ENCODE measurements around the gene BCAM. TPM values are rescaled to one million over a fixed set of nuclear protein-coding genes. Genes with fewer than 3 reads are reported as not detected.
A peak's percentile ranks its signal among the peaks of the same experiment; 100 is the strongest.

The BCAM gene
- total RNA-seq, 1 donor from 2014 or later: 91.9 TPM

DNA sequence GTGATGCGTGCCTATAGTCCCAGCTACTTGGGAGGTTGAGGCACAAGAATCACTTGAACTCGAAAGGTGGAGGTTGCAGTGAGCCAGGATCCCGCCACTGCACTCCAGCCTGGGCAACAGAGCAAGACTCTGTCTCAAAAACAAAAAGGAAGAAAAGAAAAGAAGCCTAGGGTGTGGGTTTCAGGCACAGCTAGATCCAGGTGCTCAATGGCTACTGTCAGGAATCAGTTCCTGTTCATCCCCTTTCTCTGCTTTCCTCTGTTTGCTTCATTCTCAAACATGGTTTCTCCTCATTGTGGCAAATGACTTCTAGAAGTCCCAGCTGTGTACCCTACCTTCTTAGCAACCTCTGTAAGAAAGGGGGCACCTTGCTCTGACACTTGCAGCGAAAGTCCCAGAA is 25.4 kb upstream of the BCAM start:
- intact Hi-C loops (cut with DNase I): no loop called here
- no peak for ATAC-seq

DNA sequence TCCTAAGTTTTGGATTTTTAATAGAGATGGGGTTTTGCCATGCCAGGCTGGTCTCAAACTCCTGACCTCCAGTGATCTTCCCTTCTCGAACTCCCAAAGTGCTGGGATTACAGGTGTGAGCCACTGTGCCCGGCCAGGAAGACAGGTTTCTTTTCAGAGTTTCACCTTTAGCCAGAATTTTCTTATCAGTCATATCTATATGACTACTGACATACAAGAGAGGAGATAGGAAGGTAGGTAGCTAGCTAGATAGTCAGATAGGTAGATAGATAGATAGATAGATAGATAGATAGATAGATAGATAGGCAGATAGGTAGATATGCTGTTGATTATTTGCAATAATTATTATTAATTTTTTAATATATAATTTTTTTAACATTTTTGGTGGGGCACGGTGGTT is 23.6 kb upstream of the BCAM start:
- ATAC-seq (no peak), DNase-seq (ENCODE audit: missing footprints) (no peak)
- intact Hi-C loops (cut with DNase I): no loop called here

More for the DNA sequence above, 25.4 kb upstream of the BCAM start:
- DNase-seq (ENCODE audit: missing footprints): no peak

DNA sequence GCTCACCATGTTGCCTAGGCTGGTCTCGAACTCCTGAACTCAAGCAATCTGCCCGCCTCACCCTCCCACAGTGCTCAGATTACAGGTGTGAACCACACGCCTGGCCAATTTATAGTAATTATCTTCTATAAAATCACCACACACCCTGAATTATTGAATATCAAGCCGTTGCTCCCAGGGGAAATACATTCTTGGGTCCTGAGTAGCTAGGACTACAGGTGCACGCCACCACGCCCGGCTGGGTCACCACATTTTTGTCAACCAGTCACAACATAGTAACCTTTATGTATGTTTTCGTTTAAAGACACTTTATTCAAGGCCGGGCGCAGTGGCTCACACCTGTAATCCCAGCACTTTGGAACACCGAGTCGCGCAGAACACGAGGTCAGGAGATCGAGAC is 22.9 kb upstream of the BCAM start:
- DNase-seq (ENCODE audit: missing footprints): no peak
- intact Hi-C loops (cut with DNase I): no loop called here
- ATAC-seq: no peak

DNA sequence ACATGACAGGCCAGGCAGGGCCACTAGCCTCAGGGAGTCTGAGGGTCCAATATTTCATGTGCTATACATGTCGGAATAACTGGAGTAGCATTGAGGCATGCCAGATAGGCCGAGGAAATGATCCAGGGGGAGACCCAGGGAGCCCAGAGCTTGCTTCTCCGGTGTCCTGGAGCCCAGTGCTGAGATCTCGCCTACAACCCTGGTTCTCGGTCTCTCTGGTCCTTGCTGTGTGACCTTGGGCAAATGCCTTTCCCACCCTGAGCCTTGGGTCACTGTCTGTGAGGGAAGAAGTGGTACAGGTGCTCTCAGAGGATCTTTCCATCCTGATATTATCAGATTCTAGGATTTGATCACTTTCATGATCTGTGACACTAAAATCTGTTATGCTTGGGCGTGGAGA is 19.9 kb upstream of the BCAM start:
- intact Hi-C loops (cut with DNase I): no loop called here
- ATAC-seq (no peak), DNase-seq (ENCODE audit: missing footprints) (no peak)

DNA sequence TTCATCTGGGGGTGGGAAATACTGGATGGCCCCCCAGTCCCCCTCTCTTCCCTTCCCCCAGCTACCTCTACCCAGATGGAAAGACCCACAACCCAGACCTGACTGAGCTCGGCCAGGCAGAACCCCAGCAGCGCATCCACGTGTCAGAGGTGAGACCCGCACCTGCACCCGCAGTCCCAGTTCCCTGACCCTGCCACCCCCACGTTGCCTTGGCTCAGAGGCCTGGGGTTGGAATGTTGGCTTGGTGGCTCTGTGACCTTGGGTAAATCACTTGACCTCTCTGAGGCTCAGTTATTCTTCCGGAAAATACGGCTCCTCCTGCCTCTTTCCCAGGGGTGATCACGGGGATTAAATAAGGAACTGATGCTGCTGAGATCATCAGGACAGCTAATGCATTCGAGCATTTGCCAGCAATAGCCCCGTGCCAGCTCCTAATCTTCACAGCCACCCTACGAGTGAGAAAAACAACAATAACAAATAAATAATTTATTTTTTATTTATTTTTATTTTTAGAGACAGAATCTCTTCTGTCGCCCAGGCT is 18.9 kb upstream of the BCAM start:
- DNase-seq (ENCODE audit: missing footprints): no peak
- intact Hi-C loops (cut with DNase I): no loop called here
- no peak for ATAC-seq

DNA sequence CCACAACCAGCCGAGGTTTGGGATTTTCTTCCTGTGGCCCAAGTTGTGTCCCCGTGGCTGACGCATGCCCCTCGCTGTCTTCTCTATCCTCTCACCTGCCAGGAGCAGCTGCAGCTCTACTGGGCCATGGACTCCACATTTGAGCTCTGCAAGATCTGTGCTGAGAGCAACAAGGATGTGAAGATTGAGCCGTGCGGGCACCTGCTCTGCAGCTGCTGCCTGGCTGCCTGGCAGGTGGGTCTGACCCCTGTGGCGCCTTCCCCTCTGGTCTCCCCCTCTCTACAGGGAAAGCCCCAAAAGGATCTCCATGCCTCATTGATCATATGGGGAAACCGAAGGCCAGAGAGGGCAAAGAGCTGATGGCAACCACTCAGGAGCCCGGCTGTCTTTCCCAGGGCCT is 16.6 kb upstream of the BCAM start:
- no peak for ATAC-seq
- peak; percentile 3 for DNase-seq (ENCODE audit: missing footprints)
- intact Hi-C loops (cut with DNase I): no loop called here

DNA sequence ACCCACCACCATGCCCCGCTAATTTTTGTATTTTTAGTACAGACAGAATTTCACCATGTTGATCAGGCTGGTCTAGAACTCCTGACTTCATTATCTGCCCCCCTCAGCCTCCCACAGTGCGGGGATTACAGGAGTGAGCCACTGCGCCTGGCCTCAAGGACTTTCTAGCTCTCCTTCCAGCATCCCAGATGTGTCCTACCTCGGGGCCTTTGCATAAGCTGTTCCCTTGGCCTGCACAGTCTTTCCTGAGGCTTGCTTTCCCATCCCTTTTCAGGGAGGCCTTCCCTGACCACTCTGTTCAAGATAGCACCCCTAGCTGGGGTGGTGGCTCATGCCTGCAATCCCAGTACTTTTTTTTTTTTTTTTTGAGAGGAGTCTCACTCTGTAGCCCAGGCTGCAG is 14.3 kb upstream of the BCAM start:
- DNase-seq (ENCODE audit: missing footprints): peak; percentile 49
- no peak for ATAC-seq
- intact Hi-C loops (cut with DNase I): no loop called here

DNA sequence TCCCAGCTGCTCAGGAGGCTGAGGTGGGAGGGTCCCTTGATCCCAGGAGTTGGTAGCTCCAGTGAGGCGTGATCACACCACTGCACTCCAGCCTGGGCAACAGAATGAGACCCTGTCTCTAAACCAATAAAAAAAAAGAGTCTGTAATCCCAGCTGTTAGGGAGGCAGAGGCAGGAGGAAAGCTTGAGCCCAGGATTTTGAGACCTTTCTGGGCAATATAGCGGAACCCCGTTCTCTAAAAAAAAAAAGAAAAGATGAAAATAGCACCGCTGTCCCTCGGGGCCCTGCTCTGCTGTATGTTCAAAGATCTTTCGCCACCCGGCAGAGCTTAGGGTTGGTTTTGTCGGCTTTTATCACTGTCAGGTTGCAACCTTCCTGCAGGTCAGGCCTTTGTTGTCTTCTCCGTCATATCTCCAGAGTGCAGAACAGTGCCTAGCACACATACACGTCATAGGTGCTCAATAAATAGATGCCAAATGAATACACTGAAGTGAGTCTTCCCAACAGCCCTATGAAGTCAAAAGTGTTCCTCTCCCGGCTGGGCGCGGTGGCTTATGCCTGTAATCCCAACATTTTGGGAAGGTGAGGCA is 13.4 kb upstream of the BCAM start:
- intact Hi-C loops (cut with DNase I): no loop called here
- ATAC-seq (no peak), DNase-seq (ENCODE audit: missing footprints) (peak; percentile 13)

DNA sequence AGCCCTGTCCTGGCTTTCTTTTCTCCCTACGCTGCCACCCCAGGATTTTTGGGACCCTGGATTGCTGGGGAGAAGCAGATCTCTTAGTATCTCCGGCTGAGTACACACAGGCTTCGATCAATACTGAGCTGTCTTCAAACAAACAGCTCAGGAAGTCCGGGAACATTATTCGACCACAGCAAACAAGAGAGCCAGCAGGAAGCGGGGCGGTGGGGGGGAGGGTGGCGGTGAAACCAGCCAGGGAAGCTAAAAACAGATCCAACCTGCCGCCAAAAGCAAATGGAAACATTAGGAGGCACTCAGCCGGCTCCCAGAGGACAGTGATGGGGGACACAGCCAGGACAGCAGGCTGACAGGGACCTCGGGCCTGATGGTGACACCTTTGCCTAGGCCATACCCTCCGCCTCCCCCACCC is 12.2 kb upstream of the BCAM start:
- ATAC-seq (peak; percentile 59), DNase-seq (ENCODE audit: missing footprints) (peak; percentile 65)
- intact Hi-C loops (cut with DNase I): no loop called here

DNA sequence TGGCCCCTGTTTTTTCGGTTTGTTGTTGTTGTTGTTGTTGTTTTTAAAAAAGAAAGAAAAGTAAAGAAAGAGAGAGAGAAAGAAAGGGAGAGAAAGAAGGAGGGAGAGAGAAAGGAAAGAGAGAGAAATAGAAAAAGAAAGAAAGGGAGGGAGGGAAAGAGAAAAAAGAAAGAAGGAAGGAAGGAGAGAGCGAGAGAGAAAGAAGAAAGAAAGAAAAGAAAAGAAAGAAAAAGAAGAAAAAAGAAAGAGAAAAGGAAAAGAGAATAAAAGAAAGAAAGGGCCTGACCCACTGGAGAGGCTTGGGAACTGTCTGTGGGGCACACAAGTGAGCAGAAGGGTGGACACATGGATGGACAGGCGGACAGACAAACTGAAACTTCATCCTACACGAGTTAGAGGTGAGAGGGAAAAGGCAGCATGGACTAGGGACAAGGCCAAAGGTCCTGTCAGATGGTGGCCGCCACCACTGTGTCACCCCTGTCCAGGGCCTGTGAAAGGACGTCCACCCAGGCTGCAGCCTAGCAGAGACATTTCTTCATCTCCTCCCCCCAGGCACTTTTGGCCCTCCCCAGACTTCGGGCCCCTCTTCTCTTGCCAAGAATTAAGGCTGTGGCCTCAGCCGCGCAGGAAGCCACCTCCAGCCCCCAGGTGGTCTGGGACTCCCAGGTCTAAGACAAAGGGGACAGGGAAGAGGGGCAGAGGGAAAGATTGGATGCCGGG is 9.1 kb upstream of the BCAM start:
- ATAC-seq (no peak), DNase-seq (ENCODE audit: missing footprints) (peak; percentile 34)
- intact Hi-C loops (cut with DNase I): loop anchor here (1.0 kb wide), 1 partner anchor 46 kb away; no protein-coding TSS in a partner anchor

DNA sequence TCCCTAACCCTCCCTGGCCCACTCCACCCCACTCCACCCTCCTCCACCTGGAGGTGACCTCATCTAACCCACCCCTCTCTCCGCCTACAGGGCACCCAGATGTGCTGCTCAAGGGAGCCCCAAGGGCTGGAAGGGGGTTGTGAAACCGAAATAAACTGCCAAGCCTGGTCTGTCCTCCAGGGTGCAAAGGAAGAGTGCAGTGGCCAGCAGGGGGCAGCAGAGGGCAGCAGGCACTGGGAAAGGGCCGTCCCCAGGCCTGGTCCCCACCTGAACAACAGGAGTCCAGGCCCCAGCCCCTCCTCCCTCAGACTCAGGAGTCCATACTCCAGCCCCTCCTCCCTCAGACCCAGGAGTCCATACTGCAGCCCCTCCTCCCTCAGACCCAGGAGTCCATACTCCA is 8.4 kb upstream of the BCAM start:
- DNase-seq (ENCODE audit: missing footprints): peak; percentile 93
- intact Hi-C loops (cut with DNase I): loop anchor here (1.0 kb wide), 1 partner anchor 45 kb away; no protein-coding TSS in a partner anchor
- peak; percentile 92 for ATAC-seq

DNA sequence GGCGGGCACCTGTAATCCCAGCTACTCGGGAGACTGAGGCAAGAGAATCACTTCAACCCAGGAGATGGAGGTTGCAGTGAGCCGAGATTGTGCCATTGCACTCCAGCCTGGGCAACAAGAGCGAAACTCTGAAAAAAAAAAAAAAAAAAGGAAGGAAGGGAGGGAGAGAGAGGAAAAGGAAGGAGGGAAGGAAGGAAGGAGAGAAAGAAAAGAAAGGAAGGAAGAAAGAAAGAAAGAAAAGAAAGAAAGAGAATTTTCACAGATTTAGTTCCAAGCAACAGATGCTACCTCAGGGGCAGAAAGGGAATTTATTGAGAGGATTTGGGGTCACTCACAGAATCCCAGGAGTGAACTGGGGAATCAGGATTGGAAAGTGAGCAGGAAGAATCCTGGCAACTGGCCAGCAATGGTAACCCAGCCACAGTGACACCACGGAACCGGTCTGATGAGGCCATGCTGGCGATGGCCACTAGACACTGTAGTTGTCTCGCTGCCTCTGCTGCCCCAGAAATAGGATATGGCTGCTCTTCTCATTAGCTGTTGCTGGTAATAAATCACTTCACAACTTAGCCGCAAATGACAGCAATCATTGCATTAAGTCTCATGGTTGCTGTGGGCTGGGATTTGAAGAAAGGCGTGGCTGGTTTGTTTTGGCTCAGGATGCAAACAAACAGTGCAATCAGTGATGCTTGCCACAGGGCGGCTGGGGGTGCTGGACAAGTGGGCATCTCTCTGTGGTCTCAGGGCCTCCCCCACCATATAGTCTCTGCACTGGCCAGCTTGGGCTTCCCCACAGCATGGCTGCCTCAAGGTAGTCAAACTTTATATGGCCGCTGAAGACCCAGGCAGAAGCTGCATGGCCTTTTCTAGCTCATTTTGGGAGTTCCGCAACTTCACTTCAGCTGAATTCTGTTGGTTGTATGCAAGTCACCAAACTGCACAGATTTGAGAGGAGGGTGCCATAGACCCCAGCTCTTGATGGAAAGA is 5.2 kb upstream of the BCAM start:
- no peak for ATAC-seq
- no peak for DNase-seq (ENCODE audit: missing footprints)
- intact Hi-C loops (cut with DNase I): no loop called here

DNA sequence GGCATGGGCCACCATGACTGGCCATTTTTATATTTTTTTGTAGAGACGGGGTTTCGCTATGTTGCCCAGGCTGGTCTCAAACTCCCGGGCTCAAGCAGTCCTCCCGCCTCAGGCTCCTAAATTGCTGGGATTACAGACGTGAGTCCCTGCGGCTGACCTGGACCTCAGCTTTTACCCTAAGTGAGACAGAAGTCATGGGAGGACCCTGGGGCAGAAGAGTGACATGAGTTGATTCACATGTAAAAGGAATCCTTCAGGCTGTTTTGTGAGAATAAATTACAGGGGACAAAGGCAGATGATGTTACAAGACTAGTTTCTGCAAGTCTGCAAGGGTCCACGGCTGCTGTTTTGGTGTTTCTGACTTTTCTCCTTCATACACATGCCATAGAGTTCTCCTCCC is 2.6 kb upstream of the BCAM start:
- no peak for ATAC-seq
- intact Hi-C loops (cut with DNase I): no loop called here
- DNase-seq (ENCODE audit: missing footprints): no peak

DNA sequence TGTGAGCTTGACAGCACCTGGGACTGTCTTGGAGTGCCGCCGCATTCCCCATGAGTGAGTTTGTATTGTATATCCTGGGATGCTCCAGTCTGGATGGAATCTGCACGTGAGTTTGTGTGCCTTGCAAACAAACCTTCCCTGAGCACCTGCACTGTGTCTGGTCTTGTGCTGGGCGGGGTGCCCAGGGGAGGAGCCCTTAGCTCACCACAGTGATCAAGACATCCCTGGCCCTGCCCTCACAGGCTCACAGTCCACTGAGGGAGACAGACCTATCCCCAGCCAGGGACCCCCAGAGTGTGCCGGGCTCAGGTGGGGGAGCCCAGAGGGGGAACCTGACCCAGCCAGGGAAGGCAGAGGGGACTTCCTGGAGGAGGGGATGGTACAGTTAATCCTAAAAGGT is 1.7 kb upstream of the BCAM start:
- ATAC-seq: no peak

DNA sequence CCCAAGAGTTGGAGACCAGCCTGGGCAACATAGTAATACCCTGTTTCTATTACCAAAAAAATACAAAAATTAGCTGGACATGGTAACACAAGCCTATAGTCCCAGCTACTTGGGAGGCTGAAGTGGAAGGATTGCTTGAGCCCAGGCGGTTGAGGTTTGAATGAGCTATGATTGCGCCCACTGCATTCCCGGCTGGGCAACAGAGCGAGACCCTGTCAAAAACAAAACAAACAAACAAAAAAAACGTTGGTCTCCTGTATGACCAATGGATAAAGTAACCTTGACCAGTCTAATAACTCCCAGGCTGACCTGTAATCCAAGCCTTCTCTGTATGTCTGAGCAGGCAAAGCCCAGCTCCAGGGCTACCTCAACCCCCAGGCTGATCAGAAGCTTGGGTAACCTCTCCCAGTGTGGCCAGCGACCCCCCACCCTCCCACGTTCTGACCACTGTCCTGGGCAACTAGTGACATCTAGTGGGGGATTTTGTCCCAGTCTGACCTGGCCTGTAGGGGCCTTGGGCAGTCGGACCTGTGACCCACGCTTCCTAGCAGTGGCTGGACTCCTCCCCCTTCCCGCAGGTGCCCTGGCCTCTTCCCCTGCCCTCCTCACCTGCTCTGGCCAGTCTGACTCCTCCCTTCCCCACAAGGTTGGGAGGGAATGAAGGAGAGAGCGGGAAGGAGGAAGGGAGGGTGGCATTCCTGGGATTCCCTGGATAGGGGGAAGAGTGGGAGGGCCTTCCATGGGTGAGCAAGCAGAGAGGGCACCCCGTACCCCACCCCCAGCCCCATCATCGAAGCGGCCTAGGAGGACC is 1.0 kb upstream of the BCAM start:
- DNase-seq (ENCODE audit: missing footprints) (no peak), ATAC-seq (peak; percentile 55)
- intact Hi-C loops (cut with DNase I): loop anchor here (2.0 kb wide), 1 partner anchor 15 kb away; no protein-coding TSS in a partner anchor

More for the DNA sequence above, 1.7 kb upstream of the BCAM start:
- intact Hi-C loops (cut with DNase I): no loop called here
- no peak for DNase-seq (ENCODE audit: missing footprints)

DNA sequence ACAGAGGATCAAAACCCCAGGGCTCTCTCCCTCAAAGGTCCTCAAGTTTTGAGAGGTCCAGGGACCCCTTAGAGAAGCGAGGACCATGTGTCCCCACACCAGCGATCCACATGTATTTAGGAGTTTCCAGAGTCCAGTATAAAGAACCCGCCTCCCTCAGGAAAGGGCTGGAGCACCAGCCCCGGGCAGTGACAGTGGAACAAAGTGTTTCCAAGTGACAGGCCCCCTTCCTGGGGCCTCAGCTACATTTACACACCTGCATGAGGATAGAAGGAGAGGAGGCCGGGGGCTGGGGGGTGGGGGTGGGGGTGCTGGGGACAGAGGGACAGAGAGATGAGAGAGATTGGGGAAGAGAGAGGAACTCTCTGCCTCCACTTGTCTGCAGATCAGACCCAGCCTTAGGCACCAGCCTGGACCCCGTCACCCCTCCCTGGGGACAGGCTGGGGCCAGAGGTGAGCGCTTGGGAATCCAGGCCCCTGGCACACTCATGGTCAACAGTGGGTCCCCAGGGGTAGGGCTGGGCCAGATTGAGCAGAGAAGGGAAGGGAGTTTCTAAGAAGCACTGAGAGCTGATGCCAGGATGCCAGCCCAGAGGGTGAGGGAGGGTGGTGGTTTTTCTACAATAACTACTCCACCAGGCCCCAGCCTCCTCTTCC is 802 bp downstream of the BCAM start:
- ATAC-seq (no peak), DNase-seq (ENCODE audit: missing footprints) (no peak)
- intact Hi-C loops (cut with DNase I): loop anchor here (2.0 kb wide), 1 partner anchor 13 kb away; no protein-coding TSS in a partner anchor

DNA sequence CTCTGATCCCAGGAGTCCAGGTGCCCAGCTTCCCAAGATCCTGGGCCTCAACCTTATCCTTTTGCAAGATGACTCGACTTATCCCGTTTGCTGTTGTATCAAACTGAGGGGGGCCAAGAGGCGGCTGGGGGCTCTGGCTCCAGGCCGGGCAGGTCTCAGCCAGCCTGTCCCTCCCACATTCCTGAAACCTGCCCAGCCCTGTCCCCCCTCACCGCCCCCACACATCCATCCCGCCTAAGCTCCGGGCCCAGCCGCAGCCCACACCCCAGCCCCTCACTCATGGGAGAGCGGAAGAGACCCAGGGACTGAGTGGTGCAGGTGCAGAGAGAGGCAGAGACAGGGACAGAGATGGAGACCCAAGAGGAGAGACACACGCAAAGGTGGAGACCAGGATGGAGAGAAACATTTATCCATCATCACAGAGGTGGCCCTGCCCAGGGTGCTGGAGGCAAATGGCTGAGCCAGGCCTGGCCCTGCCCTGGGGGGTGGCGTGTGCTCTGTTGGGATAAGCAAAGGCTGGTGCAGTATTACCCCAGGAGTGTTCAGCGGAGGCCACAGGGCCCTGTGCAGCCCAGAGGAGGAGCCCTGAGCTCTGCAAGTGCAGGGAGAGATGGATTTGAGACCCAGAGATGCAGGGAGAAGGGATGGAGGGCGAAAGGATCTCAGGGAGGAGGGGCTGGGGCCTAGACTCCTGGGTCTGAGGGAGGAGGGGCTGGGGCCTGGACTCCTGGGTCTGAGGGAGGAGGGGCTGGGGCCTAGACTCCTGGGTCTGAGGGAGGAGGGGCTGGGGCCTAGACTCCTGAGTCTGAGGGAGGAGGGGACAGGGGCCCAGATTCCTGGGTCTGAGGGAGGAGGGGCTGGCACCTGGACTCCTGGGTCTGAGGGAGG is 1.6 kb downstream of the BCAM start:
- ATAC-seq (no peak), DNase-seq (ENCODE audit: missing footprints) (no peak)
- intact Hi-C loops (cut with DNase I): no loop called here

Data from Right ventricle myocardium inferior (tissue), 1 donor.